KMS-11 (cell line): ENCODE measurements around the gene ANKMY2.

Source experiments
- H2AFZ ChIP-seq: fragments of 200-600 bp; sonication (generic); 2 replicates; pipeline ENCODE4 v1.6.1; 2016; ENCODE audit warnings: antibody characterized with exemption, mixed run types, low read depth
- H3K27ac ChIP-seq: fragments of 200-600 bp; sonication (generic); 2 replicates; pipeline ENCODE4 v1.6.1; 2016; ENCODE audit warnings: mild to moderate bottlenecking, mixed run types
- H3K27me3 ChIP-seq: fragments of 200-600 bp; sonication (generic); 2 replicates; pipeline ENCODE4 v1.6.1; 2017; ENCODE audit warnings: mild to moderate bottlenecking, low read depth, mixed run types, moderate library complexity; ENCODE audit not compliant: insufficient read depth
- H3K36me3 ChIP-seq: fragments of 200-600 bp; sonication (generic); 2 replicates; pipeline ENCODE4 v1.6.1; 2017; ENCODE audit warnings: mild to moderate bottlenecking, mixed run types; ENCODE audit not compliant: insufficient read depth
- H3K4me1 ChIP-seq: fragments of 200-600 bp; sonication (generic); 2 replicates; pipeline ENCODE4 v1.6.1; 2016; ENCODE audit warnings: mild to moderate bottlenecking, low read depth, mixed run types; ENCODE audit not compliant: poor library complexity, severe bottlenecking
- H3K4me2 ChIP-seq: fragments of 200-600 bp; sonication (generic); 2 replicates; pipeline ENCODE4 v1.7.0; 2016; ENCODE audit warnings: mild to moderate bottlenecking, mixed run types
- H3K4me3 ChIP-seq: fragments of 200-600 bp; sonication (generic); IDR thresholded peaks from 2 replicates; pipeline ENCODE4 v1.6.1; 2017; ENCODE audit warnings: low read depth, low read length, mixed read lengths; ENCODE audit not compliant: insufficient read depth
- H3K79me2 ChIP-seq: fragments of 200-600 bp; sonication (generic); 2 replicates; pipeline ENCODE4 v1.6.1; 2016; ENCODE audit warnings: low read depth, mixed run types; ENCODE audit not compliant: insufficient read depth
- H3K9ac ChIP-seq: fragments of 200-600 bp; sonication (generic); 2 replicates; pipeline ENCODE4 v1.6.1; 2016; ENCODE audit warnings: mild to moderate bottlenecking, mixed run types
- H4K20me1 ChIP-seq: fragments of 200-600 bp; sonication (generic); 2 replicates; pipeline ENCODE4 v1.6.1; 2016; ENCODE audit warnings: mild to moderate bottlenecking, mixed run types; ENCODE audit not compliant: insufficient read depth
- CTCF ChIP-seq: fragments of 200-600 bp; sonication (generic); conservative IDR thresholded peaks from 2 replicates; pipeline ENCODE4 v1.6.1; 2017; ENCODE audit warnings: low read depth, mild to moderate bottlenecking, antibody characterized with exemption, low read length, moderate library complexity, mixed read lengths

ANKMY2 gene

DNA sequence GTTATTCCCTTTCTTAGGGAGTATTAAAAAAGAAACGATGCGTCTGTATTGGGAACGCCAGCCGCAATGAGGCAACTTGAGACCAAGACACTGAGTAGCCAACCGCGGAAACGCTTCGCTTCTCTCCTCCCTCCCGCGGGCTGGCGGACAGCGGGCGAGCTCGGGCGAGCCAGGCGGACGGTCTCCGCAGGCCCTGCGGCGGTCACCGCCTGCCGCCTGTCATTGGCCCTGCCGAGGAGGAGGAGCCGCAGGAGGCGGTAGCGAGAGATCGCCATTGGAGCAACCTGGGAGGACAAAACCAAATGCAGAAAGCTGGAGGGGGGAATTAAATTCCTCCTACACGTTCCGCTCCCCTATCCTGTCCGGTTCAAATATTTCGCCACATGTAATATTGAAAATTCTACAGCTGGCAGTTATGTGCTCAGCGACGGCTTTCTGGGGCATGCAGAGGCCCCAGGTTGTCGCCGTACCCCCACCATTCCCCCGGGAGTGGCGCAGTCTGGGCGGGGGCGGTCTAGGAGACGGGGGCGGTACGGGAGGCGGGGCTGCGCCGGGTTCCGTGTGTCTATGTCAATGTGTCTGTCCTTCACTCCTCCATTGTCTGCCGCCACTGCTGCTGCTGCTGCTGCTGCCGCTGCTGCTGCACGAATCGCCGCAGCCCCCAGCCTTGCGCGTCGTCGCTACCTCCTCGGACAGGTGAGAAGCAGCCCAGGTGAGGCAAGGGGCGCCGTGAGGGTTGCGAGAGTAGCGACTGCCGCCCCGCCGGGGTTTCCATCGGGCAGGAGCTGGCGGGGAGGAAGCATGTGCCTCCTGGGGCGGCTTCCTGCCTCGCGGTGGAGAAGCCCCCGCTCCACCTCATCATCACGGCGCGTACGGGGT, at the start of gene ANKMY2, which contains the start of gene BZW2:
ANKMY2 (minus strand) TSS at position 162 of the 879 bp plus-strand sequence. CDS start 181 bp downstream, outside the sequence.
BZW2 (plus strand) TSS at position 589 of the 879 bp plus-strand sequence. CDS start 19,263 bp downstream, outside the sequence.
- H4K20me1 ChIP-seq, result peaks cover 34% of the 10 kb centered on the region
- peaks cover 40% of the 10 kb centered on the region for H3K4me1 ChIP-seq

DNA sequence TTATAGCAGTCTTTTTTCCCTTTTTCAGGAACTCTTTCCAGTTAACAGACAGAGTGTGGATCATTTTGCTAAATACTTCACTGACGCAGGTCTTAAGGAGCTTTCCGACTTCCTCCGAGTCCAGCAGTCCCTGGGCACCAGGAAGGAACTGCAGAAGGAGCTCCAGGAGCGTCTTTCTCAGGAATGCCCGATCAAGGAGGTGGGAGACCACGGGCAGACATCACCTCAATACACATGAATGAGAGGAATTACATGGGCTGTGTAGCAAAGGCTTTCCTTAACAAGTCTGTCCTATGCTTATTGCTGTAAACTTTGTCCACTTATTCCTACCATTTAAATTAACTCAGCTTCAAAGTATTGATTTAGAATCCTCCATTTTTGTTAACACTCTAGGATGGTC, 49.3 kb upstream of the ANKMY2 start:
- Histone ChIP-seq H3K27me3 (no peaks in the 10 kb centered on the region), H3K36me3 (peaks cover 27% of the 10 kb centered on the region; the same call in 1 of the 2 replicates)
- TF ChIP-seq CTCF, result no peak

More for the DNA sequence above, at the start of gene ANKMY2, which contains the start of gene BZW2:
- Histone ChIP-seq H3K9ac (peak within 1 kb of the TSS; percentile 95), H3K27ac (peak within 1 kb of the TSS; percentile 87), H3K79me2 (peaks cover 44% of the 10 kb centered on the region), H3K4me2 (peak within 1 kb of the TSS; percentile 39), H3K27me3 (no peaks in the 10 kb centered on the region), H3K36me3 (no peaks in the 10 kb centered on the region), H3K4me3 (no peak within 1 kb of the TSS), H2AFZ (peak within 1 kb of the TSS; percentile 91)
- no peak for TF ChIP-seq CTCF

GRCh38 chr7:16693601-16694318, 48.2 kb upstream of the ANKMY2 start:
- Histone ChIP-seq H2AFZ (no peak overlapping the region), H3K4me3 (no peak overlapping the region), H4K20me1 (no peaks in the 10 kb centered on the region; the same call in 1 of the 2 replicates), H3K4me1 (no peaks in the 10 kb centered on the region), H3K4me2 (no peak overlapping the region), H3K79me2 (no peaks in the 10 kb centered on the region), H3K27me3 (no peaks in the 10 kb centered on the region), H3K36me3 (peaks cover 23% of the 10 kb centered on the region; the same call in 1 of the 2 replicates), H3K9ac (no peak overlapping the region), H3K27ac (no peak overlapping the region)
- TF ChIP-seq CTCF, result no peak

More for the DNA sequence above, 49.3 kb upstream of the ANKMY2 start:
- no peak overlapping the region for H3K4me3 ChIP-seq
- no peaks in the 10 kb centered on the region; the same call in 1 of the 2 replicates for H4K20me1 ChIP-seq
- no peak overlapping the region for H3K9ac ChIP-seq
- no peak overlapping the region for H3K4me2 ChIP-seq
- no peak overlapping the region for H3K27ac ChIP-seq
- H3K79me2 ChIP-seq, result no peaks in the 10 kb centered on the region
- no peak overlapping the region for H2AFZ ChIP-seq
- no peaks in the 10 kb centered on the region for H3K4me1 ChIP-seq

DNA sequence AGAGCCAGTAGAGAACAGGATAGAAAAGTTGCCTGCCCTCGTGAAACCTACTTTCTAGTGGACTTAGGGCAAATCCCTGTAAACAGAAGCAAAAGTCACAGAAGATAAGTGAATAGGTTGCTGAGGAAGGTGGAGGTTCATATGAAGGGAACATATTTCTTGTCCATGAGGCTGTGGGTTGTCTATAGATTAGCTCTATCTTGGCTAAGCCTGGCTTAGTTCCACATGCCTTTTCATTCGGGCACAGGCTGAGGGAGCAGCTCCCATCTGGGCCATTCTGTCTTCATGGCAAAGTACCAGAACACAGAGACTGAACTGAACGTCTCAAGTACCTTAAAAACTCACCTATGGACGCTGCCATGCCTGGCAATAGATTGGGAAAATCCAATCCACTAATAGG, 45.7 kb upstream of the ANKMY2 start:
- no peaks in the 10 kb centered on the region for H3K4me1 ChIP-seq
- no peaks in the 10 kb centered on the region; the same call in 1 of the 2 replicates for H4K20me1 ChIP-seq
- peaks cover 16% of the 10 kb centered on the region; the same call in 1 of the 2 replicates for H3K36me3 ChIP-seq
- no peaks in the 10 kb centered on the region for H3K27me3 ChIP-seq
- H3K4me2 ChIP-seq, result no peak overlapping the region
- no peak overlapping the region for H2AFZ ChIP-seq
- no peak for TF ChIP-seq CTCF
- no peak overlapping the region for H3K9ac ChIP-seq
- no peak overlapping the region for H3K27ac ChIP-seq
- H3K79me2 ChIP-seq, result no peaks in the 10 kb centered on the region
- H3K4me3 ChIP-seq, result no peak overlapping the region
